HG02571 (cell line): Measurements from ENCODE around the gene CCSER2.
"Not testable (repeated sequence)": the region's sequence is repeated elsewhere in the genome, so short reads cannot be mapped to it uniquely, and the experiment has no call there.

Experiments
- ATAC-seq: cut with Tn5 transposase; IDR thresholded peaks from one replicate; pipeline ENCODE4 v1.9.1; 2021; ENCODE audit warnings: mild to moderate bottlenecking, moderate library complexity; ENCODE audit not compliant: unreplicated experiment

The CCSER2 gene, protein sequence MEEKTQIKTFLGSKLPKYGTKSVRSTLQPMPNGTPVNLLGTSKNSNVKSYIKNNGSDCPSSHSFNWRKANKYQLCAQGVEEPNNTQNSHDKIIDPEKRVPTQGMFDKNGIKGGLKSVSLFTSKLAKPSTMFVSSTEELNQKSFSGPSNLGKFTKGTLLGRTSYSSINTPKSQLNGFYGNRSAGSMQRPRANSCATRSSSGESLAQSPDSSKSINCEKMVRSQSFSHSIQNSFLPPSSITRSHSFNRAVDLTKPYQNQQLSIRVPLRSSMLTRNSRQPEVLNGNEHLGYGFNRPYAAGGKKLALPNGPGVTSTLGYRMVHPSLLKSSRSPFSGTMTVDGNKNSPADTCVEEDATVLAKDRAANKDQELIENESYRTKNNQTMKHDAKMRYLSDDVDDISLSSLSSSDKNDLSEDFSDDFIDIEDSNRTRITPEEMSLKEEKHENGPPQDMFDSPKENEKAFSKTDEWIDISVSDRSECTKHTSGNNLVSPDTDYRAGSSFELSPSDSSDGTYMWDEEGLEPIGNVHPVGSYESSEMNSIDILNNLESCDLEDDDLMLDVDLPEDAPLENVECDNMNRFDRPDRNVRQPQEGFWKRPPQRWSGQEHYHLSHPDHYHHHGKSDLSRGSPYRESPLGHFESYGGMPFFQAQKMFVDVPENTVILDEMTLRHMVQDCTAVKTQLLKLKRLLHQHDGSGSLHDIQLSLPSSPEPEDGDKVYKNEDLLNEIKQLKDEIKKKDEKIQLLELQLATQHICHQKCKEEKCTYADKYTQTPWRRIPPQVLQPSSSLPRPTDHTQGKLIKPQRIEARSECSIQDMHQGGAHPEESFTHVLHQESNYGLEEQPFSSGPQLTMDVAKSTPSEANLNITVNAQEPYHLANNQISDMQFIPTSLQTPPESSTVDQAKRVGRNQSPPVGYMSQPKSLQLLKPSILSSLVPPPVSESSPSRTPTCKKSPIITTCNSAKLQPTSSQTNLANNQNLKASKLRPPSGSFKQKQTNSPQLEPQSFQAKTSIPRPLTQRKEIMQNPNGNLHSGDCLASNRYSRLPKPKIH

DNA sequence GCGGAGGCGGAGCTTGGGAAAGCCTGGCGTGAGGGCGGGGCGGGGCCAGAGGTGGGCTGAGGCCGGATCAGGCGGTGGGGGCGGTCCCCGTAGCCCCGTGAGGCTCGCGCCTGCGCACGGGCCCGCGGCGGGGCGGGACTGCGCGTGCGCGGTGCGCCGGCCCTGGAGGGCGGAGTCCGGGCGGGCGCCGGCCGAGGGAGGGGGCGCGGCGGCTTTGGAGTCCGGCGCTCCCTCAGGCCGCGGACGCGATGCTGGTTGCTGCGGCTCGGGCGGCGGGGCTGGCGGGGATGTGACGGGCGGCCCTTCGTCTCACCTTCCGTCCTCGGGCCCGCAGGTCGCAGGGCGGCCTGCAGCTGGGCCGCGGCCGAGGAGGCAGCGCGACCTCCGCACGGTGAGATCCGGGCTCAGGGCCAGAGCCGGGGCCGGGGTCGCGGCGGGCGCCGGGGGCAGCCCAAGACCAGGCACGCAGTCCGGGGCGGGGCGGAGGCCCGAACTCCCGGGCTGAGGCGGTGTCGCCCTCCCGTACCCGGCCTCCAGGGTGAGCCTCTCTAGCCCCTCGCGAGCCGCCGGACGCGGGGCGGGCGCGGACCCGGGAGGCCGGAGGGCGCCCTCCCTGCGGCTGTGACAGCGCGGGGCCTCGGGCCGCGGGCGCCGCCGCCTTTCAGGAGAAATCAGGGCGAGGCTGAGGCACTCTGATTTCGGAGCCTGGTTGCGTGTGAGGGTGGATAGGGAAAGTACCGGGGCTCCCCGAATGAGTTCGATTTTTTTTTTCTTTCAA is at the start of gene CCSER2:
Gene CCSER2, plus strand, starts transcription at position 172 of the 778 bp plus-strand sequence. CDS start 42,464 bp downstream, outside the sequence.
- ATAC-seq, result peak; percentile 65

DNA sequence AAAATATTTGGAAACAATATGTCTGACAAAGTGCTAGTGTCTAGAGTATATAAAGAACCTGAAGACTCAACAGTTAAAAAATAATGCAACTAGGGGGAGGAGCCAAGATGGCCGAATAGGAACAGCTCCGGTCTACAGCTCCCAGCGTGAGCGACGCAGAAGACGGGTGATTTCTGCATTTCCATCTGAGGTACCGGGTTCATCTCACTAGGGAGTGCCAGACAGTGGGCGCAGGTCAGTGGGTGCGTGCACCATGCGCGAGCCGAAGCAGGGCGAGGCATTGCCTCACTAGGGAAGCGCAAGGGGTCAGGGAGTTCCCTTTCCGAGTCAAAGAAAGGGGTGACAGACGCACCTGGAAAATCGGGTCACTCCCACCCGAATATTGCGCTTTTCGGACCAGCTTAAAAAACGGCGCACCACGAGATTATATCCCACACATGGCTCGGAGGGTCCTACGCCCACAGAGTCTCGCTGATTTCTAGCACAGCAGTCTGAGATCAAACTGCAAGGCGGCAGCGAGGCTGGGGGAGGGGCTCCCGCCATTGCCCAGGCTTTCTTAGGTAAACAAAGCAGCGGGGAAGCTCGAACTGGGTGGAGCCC is 48.4 kb upstream of the CCSER2 start:
- ATAC-seq, result not testable (repeated sequence)

DNA sequence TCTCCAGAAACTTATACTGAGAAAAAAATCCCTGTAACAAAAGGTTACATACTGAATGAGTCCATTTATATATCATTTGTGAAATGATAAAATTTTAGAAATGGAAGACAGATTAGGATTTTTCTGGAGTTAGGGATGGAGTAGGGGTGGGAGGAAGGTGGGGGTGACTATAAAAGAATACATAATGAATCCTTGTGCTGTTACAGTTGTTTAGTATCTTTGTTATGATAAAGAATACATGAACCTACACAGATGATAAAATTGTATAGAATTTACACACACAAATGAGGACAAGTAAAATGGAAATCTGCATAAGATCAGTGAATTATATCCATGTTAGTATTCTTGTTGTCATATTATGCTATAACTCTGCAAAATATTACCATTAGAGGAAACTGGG is 41.7 kb upstream of the CCSER2 start:
- no peak for ATAC-seq

DNA sequence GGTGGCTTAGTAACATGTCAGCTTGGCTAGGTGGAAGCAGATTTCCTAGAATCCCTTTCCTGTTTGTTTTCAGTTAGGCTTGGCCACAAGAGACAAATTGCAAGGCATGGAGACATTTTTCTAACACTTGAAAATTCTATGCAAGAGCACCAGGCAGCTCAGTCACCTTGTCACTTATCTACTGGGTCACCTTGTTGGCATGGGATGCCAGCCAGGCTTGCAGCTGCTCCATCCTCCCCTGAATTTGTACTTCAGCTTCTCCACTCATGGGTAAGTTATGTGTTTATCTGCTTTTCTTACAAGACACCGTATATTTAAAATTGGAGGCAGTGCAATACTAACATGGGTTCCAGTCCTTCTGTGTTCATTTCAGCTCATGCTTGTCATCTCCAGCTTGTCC is 40.2 kb upstream of the CCSER2 start:
- ATAC-seq, result no peak

- ATAC-seq, result no peak
Measured at GRCh38 chr10:84289521-84290200, 38.7 kb upstream of the CCSER2 start.

DNA sequence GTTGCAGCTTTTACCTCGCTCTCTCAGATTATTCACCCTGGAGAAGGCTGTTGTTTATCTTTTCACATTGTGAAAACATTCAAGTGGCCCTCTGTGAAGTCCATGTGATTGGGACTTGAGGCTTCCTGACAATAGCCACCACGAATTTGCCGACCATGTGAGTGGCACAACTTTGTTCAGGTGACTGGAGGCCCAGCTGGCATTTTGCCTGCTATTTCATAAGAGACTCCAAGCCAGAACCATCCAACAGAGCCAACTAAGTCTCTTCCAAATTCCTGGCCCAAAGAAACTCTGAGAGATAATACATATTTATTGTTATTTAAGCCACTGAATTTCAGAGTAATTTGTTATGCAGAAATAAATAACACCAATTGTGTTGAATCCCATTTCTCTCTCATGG is 38.2 kb upstream of the CCSER2 start:
- ATAC-seq, result no peak

- no peak for ATAC-seq
Measured at GRCh38 chr10:84291384-84291783, 37.0 kb upstream of the CCSER2 start.

GRCh38 chr10:84292502-84292901 is 35.9 kb upstream of the CCSER2 start:
- peak; percentile 60 for ATAC-seq

GRCh38 chr10:84293171-84293570 is 35.2 kb upstream of the CCSER2 start:
- no peak for ATAC-seq

- ATAC-seq, result no peak
Measured at GRCh38 chr10:84293574-84294016, 34.8 kb upstream of the CCSER2 start.

GRCh38 chr10:84294766-84295447 is 33.5 kb upstream of the CCSER2 start:
- peak; percentile 57 for ATAC-seq

GRCh38 chr10:84296091-84296981 is 32.1 kb upstream of the CCSER2 start:
- no peak for ATAC-seq

- no peak for ATAC-seq
Measured at GRCh38 chr10:84298057-84298456, 30.3 kb upstream of the CCSER2 start.

GRCh38 chr10:84302223-84302622 is 26.2 kb upstream of the CCSER2 start:
- no peak for ATAC-seq

DNA sequence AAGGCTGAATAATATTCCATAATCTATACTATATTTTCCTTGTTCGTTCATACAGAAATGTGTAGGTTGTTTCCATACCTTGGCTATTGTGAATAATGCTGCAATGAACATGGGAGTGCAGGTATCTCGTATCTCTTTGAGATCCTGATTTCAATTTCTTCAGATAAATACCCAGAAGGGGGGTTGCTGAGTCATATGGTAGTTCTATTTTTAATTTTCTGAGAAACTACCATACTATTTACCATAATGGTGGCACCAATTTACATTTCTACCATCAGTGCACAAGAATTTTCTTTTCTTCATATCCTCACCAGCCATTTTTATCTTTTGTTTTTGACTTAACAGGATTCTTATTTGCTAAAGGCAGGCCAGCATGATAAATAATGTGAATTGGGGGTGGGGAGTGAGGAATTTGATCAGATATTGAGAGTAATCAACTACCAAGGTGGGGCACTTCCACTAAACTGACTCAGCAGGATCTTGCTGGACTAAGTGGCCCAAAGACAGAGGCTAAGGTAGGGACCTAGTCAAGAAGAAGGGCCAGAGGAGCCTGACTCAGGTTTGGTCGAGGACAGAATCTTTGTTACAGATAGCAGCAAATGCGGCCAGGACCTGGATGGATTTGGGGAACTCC is 21.5 kb upstream of the CCSER2 start:
- ATAC-seq, result no peak

- no peak for ATAC-seq
Measured at GRCh38 chr10:84308021-84308420, 20.4 kb upstream of the CCSER2 start.

GRCh38 chr10:84308481-84309304 is 19.7 kb upstream of the CCSER2 start:
- no peak for ATAC-seq
